Loucy (cell line): Measurements from ENCODE around the gene LRIF1.

Experiments used
- EZH2phosphoT487 ChIP-seq: fragments of 200-600 bp; IDR thresholded peaks from 2 replicates; pipeline ENCODE4 v1.6.1; 2018; ENCODE audit warnings: antibody characterized with exemption, mild to moderate bottlenecking, moderate library complexity, borderline replicate concordance
- TF ChIP-seq, protein P1 (sequence below): fragments of 200-600 bp; sonication (generic); conservative IDR thresholded peaks from 2 replicates; pipeline ENCODE4 v1.5.1; 2014; ENCODE audit warnings: mild to moderate bottlenecking, antibody characterized with exemption, low read length

GRCh38 chr1:110912784-110913183 is 50.9 kb downstream of the LRIF1 start:
- no peak for TF ChIP-seq EZH2phosphoT487
- TF ChIP-seq, protein P1, sequence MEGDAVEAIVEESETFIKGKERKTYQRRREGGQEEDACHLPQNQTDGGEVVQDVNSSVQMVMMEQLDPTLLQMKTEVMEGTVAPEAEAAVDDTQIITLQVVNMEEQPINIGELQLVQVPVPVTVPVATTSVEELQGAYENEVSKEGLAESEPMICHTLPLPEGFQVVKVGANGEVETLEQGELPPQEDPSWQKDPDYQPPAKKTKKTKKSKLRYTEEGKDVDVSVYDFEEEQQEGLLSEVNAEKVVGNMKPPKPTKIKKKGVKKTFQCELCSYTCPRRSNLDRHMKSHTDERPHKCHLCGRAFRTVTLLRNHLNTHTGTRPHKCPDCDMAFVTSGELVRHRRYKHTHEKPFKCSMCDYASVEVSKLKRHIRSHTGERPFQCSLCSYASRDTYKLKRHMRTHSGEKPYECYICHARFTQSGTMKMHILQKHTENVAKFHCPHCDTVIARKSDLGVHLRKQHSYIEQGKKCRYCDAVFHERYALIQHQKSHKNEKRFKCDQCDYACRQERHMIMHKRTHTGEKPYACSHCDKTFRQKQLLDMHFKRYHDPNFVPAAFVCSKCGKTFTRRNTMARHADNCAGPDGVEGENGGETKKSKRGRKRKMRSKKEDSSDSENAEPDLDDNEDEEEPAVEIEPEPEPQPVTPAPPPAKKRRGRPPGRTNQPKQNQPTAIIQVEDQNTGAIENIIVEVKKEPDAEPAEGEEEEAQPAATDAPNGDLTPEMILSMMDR: no peak
